Measurements from ENCODE around the gene ZBTB34.
"Not testable (repeated sequence)": the region's sequence is repeated elsewhere in the genome, so short reads cannot be mapped to it uniquely, and the experiment has no call there.

Gene ZBTB34

GRCh38 chr9:126860077-126860756 lies at the start of gene ZBTB34:
TSS of gene ZBTB34 (plus strand) at chr9:126860639. CDS start at chr9:126879400, 18,761 bp downstream.
- DNase-seq = peak; percentile 52 to 64

DNA sequence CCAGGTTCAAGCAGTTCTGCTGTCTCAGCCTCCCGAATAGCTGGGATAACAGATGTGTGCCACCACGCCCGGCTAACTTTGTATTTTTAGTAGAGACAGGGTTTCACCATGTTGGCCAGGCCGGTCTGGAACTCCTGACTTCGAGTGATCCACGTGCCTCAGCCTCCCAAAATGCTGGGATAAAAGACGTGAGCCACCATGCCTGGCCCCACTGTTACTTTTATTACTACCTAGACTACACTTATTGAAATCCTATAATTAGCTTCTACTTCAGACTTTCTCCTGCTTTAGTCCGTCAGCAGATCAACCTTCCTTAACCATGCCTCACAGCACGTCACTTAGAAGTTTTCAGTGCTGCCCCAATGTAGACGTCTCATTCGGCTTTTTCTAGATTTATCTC lies 47.4 kb upstream of the ZBTB34 start:
- DNase-seq = no peak

DNA sequence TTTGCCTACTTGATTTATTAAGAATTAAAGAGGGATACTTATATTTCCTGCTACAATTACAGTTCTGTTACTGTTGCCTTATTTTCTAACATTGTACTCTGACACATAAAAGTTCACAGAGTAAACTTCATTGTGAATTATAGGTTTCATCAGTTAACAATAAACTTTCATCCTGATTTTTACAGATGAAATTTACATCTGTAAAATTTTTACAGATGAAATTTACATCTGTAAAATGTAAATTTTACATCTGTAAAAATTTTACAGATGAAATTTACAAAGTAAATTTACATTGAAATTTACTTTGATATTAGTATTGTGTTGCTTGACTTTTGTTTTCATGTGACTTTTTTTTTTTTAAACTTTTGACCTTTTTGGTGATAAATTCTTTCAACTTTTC lies 46.3 kb upstream of the ZBTB34 start:
- DNase-seq = no peak

DNA sequence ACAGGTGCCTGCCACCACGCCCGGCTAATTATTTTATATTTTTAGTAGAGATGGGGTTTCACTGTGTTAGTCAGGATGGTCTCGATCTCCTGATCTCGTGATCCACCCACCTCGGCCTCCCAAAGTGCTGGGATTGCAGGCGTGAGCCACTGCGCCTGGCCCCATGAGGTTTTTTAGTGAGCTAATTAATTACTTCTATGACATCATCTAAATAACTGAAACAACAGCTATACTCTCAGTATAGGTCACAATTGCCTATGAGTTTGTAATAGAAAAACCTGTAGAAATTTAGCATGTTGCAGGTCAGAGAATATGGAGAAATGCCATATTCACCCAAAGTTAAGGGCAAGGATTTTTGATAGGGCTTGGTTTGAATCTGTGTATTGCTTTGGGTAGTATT lies 42.8 kb upstream of the ZBTB34 start:
- not testable (repeated sequence) for DNase-seq

GRCh38 chr9:126818482-126818881 lies 42.0 kb upstream of the ZBTB34 start:
- no peak for DNase-seq

DNA sequence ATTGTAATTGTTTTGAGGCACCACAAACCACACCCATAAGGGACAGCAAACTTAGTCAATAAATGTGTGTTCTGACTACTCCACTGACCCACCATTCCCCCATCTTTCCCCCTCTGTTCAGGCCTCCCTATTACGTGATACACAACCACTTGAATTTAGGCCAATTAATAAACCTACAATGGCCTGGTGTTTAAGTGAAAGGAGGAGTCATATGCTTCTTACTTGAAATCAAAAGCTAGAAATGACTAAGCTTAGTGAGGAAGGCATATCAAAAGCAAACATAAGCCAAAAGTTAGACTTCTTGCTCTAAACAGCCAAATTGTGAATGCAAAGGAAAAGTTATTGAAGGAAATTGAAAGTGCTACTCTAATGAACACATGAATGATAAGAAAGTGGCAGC lies 41.0 kb upstream of the ZBTB34 start:
- no peak for DNase-seq

DNA sequence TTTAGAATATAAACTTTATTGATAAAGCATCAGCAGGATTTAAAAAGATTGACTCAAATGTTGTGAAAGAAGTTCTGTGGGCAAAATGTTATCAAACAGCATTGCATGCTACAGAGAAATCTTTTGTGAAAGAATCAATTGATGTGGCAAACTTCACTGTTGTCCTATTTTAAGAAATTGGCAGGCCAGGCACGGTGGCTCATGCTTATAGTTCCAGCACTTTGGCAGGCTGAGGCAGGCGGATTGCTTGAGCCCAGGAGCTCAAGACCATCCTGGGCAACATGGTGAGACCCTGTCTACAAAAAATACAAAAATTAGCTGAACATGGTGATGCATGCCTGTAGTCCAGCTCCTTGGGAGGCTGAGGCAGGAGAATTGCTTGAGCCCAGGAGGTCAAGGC lies 38.2 kb upstream of the ZBTB34 start:
- DNase-seq = no peak

DNA sequence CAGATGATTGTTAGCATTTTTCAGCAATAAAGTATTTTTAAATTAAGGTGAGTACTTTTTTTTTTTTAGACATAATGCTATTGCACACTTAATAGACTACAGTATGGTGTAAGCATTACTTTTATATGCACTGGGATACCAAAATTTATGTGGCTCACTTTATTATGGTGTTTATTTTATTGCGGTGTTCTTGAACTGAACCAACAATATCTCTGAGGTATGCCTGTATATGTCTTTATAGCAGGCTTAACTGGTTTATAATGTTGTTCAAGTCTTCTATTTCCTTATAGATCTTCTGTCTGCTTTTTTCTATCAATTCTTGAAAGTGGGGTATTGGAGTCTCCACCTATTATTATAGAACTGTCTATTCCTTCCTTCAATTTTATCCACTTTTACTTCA lies 37.6 kb upstream of the ZBTB34 start:
- no peak for DNase-seq

DNA sequence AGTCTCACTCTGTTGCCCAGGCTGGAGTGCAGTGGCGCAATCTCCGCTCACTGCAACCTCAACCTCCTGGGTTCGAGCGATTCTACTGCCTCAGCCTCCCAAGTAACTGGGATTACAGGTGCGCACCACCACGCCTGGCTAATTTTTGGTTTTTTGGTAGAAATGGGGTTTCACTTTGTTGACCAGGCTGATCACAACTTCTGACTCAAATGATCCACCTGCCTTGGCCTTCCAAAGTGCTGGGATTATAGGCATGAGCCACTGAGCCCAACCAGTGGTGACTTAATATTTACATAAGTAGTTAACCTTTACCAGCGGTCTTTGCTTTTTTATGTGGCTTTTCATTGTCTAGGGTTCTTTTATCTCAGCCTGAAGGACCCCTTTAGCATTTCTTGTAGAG lies 36.4 kb upstream of the ZBTB34 start:
- not testable (repeated sequence) for DNase-seq

- no peak for DNase-seq
Measured at GRCh38 chr9:126827227-126827626, 33.2 kb upstream of the ZBTB34 start.

GRCh38 chr9:126829035-126829434 lies 31.4 kb upstream of the ZBTB34 start:
- no peak for DNase-seq

GRCh38 chr9:126830827-126831226 lies 29.6 kb upstream of the ZBTB34 start:
- DNase-seq = no peak

DNA sequence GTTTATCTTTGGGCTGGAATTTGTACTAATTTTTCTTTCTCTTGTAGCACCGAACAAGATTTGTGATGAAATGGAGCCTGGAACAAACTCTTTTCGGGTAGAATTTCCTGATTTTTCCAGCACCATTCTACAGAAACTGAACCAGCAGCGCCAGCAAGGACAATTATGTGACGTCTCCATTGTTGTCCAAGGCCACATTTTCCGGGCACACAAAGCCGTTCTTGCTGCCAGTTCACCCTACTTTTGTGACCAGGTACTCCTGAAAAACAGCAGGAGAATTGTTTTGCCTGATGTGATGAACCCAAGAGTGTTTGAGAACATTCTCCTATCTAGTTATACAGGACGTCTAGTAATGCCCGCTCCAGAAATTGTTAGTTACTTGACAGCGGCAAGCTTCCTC lies 28.0 kb upstream of the ZBTB34 start:
- DNase-seq = no peak

GRCh38 chr9:126833020-126833419 lies 27.4 kb upstream of the ZBTB34 start:
- DNase-seq = no peak

GRCh38 chr9:126833710-126834345 lies 26.6 kb upstream of the ZBTB34 start:
- DNase-seq = no peak

GRCh38 chr9:126834672-126835071 lies 25.8 kb upstream of the ZBTB34 start:
- DNase-seq = no peak

DNA sequence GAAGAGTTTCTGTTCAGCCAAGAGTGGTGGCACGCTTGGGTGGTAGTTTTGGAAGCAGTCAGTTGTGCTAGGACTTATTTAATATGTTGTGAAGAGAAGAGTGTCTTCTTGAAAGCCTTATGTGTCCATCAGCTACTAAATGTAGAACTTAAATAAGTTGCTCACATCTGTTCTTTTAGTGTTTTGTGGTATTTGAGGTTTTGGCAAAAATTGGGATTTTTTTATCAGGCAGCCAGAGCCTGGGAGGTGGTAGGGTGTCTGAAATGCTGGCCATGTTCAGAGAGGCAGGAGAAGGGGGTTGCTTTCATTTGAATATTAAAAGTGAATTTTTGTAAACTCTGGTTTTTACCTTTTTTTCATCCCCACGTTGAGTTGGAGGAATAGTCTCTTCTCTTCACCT lies 24.2 kb upstream of the ZBTB34 start:
- no peak for DNase-seq

GRCh38 chr9:126838055-126838811 lies 22.2 kb upstream of the ZBTB34 start:
- DNase-seq = no peak

DNA sequence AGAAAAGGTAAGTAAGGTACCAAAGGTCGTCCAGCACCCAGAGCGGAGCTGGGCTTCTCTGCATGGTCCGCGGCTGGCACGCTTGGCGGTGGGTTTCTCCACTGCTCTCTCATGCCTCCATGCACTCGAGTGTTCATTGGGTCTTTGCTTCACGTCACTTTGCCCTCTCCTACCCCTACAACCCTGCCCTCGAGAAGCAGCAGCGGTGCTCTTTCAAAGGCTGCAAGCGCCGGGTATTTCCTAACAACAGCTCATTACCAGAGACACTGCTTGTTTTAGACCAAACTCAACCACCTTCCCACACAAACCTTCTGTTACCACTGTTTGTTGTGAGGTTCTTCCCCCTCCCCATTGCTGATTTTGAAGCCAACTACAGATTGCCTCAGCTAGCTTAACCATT lies 21.5 kb upstream of the ZBTB34 start:
- DNase-seq = no peak

DNA sequence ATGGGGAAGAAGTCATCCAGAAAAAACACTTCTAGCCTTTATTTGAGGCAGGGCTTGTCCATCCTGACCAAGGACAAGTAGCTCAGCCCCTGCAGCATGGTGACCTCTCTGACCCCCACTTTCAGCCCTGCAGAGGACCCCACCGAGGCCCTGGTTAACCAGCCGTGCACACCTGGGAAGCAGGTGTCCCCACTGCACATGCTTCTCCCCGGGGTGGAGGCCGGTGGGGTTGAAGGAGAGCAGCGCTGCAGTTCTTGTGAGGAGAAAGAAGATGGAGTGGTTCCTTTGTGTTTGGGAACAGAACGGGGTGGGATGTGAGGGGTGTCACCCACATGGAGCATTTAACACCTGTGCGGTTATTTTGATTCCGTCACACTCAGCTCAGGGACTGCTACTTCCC lies 21.1 kb upstream of the ZBTB34 start:
- DNase-seq = no peak

GRCh38 chr9:126842220-126842842 lies 18.1 kb upstream of the ZBTB34 start:
- no peak for DNase-seq

- DNase-seq = peak in 1 of 2 donors; percentile 65
Measured at GRCh38 chr9:126842977-126843799, 17.3 kb upstream of the ZBTB34 start.

DNA sequence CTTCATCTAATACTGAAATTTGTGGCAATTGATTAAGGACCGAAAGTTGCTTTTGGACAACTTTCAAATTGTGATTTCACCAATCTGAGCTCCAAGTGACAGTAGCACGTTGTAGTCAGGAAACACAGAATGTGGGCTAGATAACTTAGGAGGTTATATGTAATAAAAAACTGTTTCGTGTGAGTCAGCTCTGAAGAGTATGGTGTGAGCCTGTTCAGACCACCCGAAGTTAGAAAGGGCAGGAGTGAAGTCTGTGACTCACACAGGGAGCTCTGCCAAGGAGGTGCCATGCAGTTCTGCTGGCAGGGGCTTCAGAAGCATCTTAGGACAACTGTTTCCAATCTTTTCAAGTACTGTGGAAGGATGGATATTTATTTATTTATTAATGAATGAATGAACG lies 16.4 kb upstream of the ZBTB34 start:
- DNase-seq = peak in 1 of 2 donors; percentile 80
